Caki2 (cell line): ENCODE data around the gene AQP12B. TPM values are rescaled to one million over a fixed set of nuclear protein-coding genes. Genes with fewer than 3 reads are reported as not detected.
"Not testable (repeated sequence)": the region's sequence is repeated elsewhere in the genome, so short reads cannot be mapped to it uniquely, and the experiment has no call there.

Experiments used
- DNase-seq: peaks from one replicate; pipeline ENCODE4 v3.0.0-alpha.2; 2015; ENCODE audit warnings: low read depth
- in situ Hi-C: cut with HindIII; loops from 2 replicates; pipeline ENCODE4 v1.10.0; 2016; ENCODE audit warnings: low sequenced_read_pairs, low pct_unique_long_range_greater_than_20kb, mixed read lengths
- total RNA-seq: library from RNA; depleted of rRNA; stranded (reverse); fragments of >200 nt; shearing (Covaris generic); gene quantifications from 2 replicates; pipeline ENCODE4 v1.2.3, GENCODE V29; 2014; ENCODE audit warnings: low replicate concordance

AQP12B gene
- total RNA-seq, 1 experiment from 2014 or later = not detected

GRCh38 chr2:240689975-240690374 lies 7.3 kb upstream of the AQP12B start:
- in situ Hi-C loops = no loop called here
- DNase-seq = no peak

- in situ Hi-C loops = no loop called here
- DNase-seq = no peak
Observed at GRCh38 chr2:240688553-240688919, 5.9 kb upstream of the AQP12B start.

- no peak for DNase-seq
- in situ Hi-C loops = no loop called here
Observed at GRCh38 chr2:240687741-240688552, 5.3 kb upstream of the AQP12B start.

GRCh38 chr2:240687045-240687740 lies 4.5 kb upstream of the AQP12B start:
- in situ Hi-C loops = no loop called here
- DNase-seq = no peak

GRCh38 chr2:240686460-240686859 lies 3.8 kb upstream of the AQP12B start:
- in situ Hi-C loops = no loop called here
- DNase-seq = no peak

GRCh38 chr2:240685771-240686371 lies 3.2 kb upstream of the AQP12B start:
- in situ Hi-C loops = no loop called here
- no peak for DNase-seq

- in situ Hi-C loops, DNase-seq: not testable (repeated sequence)
Observed at GRCh38 chr2:240683980-240684728, 1.5 kb upstream of the AQP12B start.

GRCh38 chr2:240683329-240683979 lies 769 bp upstream of the AQP12B start:
- in situ Hi-C loops, DNase-seq: not testable (repeated sequence)

- in situ Hi-C loops, DNase-seq: not testable (repeated sequence)
Observed at GRCh38 chr2:240680185-240680584, 2.5 kb downstream of the AQP12B start.

- in situ Hi-C loops, DNase-seq: not testable (repeated sequence)
Observed at GRCh38 chr2:240678909-240679308, 3.8 kb downstream of the AQP12B start.

GRCh38 chr2:240678043-240678442 lies 4.6 kb downstream of the AQP12B start:
- DNase-seq, in situ Hi-C loops: not testable (repeated sequence)

GRCh38 chr2:240675345-240675744 lies 7.3 kb downstream of the AQP12B start:
- DNase-seq, in situ Hi-C loops: not testable (repeated sequence)

- DNase-seq, in situ Hi-C loops: not testable (repeated sequence)
Observed at GRCh38 chr2:240674461-240675184, 8.1 kb downstream of the AQP12B start.

- DNase-seq = no peak
- in situ Hi-C loops = no loop called here
Observed at GRCh38 chr2:240672701-240673190, 9.9 kb downstream of the AQP12B start.

- no peak for DNase-seq
- in situ Hi-C loops = no loop called here
Observed at GRCh38 chr2:240672076-240672700, 10.5 kb downstream of the AQP12B start.

GRCh38 chr2:240670950-240671349 lies 11.7 kb downstream of the AQP12B start:
- in situ Hi-C loops = no loop called here
- no peak for DNase-seq

GRCh38 chr2:240670402-240670801 lies 12.3 kb downstream of the AQP12B start:
- in situ Hi-C loops = no loop called here
- no peak for DNase-seq
